ENCODE measurements around the gene OOSP1. TPM values are rescaled to one million over a fixed set of nuclear protein-coding genes. Genes with fewer than 3 reads are reported as not detected.

Gene OOSP1
- total and polyA plus RNA-seq, 2 of the 8 experiments (the other 6 are each of a cell fraction or from before 2014, with no cell fraction given): not detected

DNA sequence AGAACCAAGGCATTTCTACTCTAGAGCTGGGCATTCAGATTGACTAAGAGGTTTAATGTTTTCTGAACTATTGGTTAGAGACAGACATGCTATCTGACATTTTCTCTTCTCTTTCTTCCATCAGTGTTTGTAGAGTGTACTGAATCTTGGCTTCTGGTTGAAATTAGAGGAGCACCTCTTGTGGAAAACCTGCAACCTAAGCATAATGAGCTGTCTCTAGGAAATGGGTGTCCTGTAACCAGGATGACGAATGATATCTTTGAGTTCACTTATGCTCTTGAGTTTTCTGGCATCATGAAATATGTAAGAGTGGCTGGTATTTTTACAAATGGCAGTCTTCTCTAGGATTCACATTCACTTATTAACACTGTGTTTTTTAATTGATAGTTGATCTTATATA is 45.0 kb downstream of the OOSP1 start:
- H3K23me2 ChIP-seq (ENCODE audit: low read depth, low read length): no peaks in the 10 kb centered on the region
- H2BK20ac ChIP-seq (ENCODE audit: low read length): no peak overlapping the region
- H2AFZ ChIP-seq (ENCODE audit: low read length): no peak overlapping the region
- no peak overlapping the region for H2BK5ac ChIP-seq (ENCODE audit: low read depth, low read length)
- no peak overlapping the region for H3K18ac ChIP-seq (ENCODE audit: extremely low read depth, low read length)
- FAIRE-seq (no peak), DNase-seq (ENCODE audit: low read depth in 1 of 2, low spot score in 2 of 2) (no peak)
- no peaks in the 10 kb centered on the region for H3K79me2 ChIP-seq (ENCODE audit: control insufficient read depth in 1 of 2, insufficient read depth in 2 of 2, low read length in 2 of 2)
- H3K4me3 ChIP-seq (ENCODE audit: extremely low read depth in 1 of 4, insufficient read depth in 2 of 4, low read depth in 3 of 4, low read length in 4 of 4): no peak overlapping the region
- no peak overlapping the region for H3K56ac ChIP-seq (replicated peaks; ENCODE audit: insufficient read length, low read depth, low read length)
- WGBS, 2 experiments (ENCODE audit: extremely low coverage in 1 of 2, insufficient coverage in 1 of 2, insufficient read length in 1 of 2, insufficient replicate concordance in 2 of 2, low coverage in 1 of 2, low lambda C conversion rate in 2 of 2, missing lambda C conversion rate in 1 of 2): 100% methylated on average over 1 of the region's 1 CpG; no CpG with 5 or more reads in 1 of the 2 experiments
- CTCF ChIA-PET (ENCODE audit: partially characterized antibody): no interaction called here
- H3K9me3 ChIP-seq (ENCODE audit: insufficient read depth in 2 of 2, low read depth in 1 of 2, low read length in 1 of 2): no peaks in the 10 kb centered on the region
- H4K8ac ChIP-seq (ENCODE audit: extremely low read depth, insufficient read depth, low read length): no peak overlapping the region
- H2AK5ac ChIP-seq (ENCODE audit: low read depth, low read length): no peak overlapping the region
- no peak overlapping the region for H2BK120ac ChIP-seq (replicated peaks; ENCODE audit: low read depth, low read length)
- no peak overlapping the region for H2BK12ac ChIP-seq (ENCODE audit: low read depth, low read length)
- H3K79me1 ChIP-seq (ENCODE audit: low read depth, low read length): no peaks in the 10 kb centered on the region
- no peaks in the 10 kb centered on the region for H3K36me3 ChIP-seq (ENCODE audit: control insufficient read depth in 2 of 4, insufficient read depth in 4 of 4, low read length in 3 of 4)
- H3K27me3 ChIP-seq (replicated peaks in 1 of 4; ENCODE audit: control insufficient read depth in 3 of 4, extremely low read depth in 1 of 4, insufficient read depth in 3 of 4, low read length in 3 of 4): peaks cover 0 to 1% (median 0%) of the 10 kb centered on the region in 4 experiments; a peak in 1 of 7 replicates
- no peak overlapping the region for H3K23ac ChIP-seq (ENCODE audit: insufficient read length)
- no peak overlapping the region for H3K4ac ChIP-seq (replicated peaks; ENCODE audit: insufficient read length, low read depth, low read length)
- POLR2A ChIA-PET (ENCODE audit: partially characterized antibody): no interaction called here
- H4K5ac ChIP-seq (ENCODE audit: insufficient read length, low read depth, low read length): no peak overlapping the region
- H4K91ac ChIP-seq (replicated peaks; ENCODE audit: insufficient read length, low read length): no peak overlapping the region
- no peak overlapping the region for H3K9ac ChIP-seq (replicated peaks in 1 of 4; ENCODE audit: extremely low read depth in 1 of 4, low read depth in 3 of 4, low read length in 3 of 4)
- H3K4me1 ChIP-seq (replicated peaks in 1 of 4; ENCODE audit: control insufficient read depth in 3 of 4, insufficient read depth in 4 of 4, low read length in 3 of 4): no peaks in the 10 kb centered on the region
- no peaks in the 10 kb centered on the region for H4K20me1 ChIP-seq (replicated peaks in 1 of 2; ENCODE audit: control insufficient read depth in 1 of 2, insufficient read depth in 2 of 2, low read length in 2 of 2)
- H3K27ac ChIP-seq (ENCODE audit: low read depth, low read length): no peak overlapping the region
- no peak overlapping the region for H3K4me2 ChIP-seq (ENCODE audit: insufficient read depth in 1 of 2, low read depth in 2 of 2, low read length in 2 of 2)
- H3K14ac ChIP-seq (ENCODE audit: insufficient read length): no peak overlapping the region
- no peak overlapping the region for H2BK15ac ChIP-seq (ENCODE audit: low read length)
- TF ChIP-seq PHF8 (conservative IDR thresholded peaks at IDR 0.05; ENCODE audit: low read depth, low read length): no peak
- TF ChIP-seq POLR2AphosphoS5 (IDR thresholded peaks at IDR 0.05; ENCODE audit: low read depth, low read length): no peak
- no peak for TF ChIP-seq SP4 (IDR thresholded peaks at IDR 0.05; ENCODE audit: low read length)
- no peak for TF ChIP-seq RNF2 (IDR thresholded peaks at IDR 0.05; ENCODE audit: borderline replicate concordance, low read depth, low read length, missing control alignments, poor library complexity, severe bottlenecking)
- no peak for TF ChIP-seq EZH2 (IDR thresholded peaks at IDR 0.05; ENCODE audit: low read depth, low read length, severe bottlenecking)
- TF ChIP-seq BCL11A (IDR thresholded peaks at IDR 0.05; ENCODE audit: low read depth in 2 of 2, low read length in 2 of 2): no peak

All from H1 (cell line).